ENCODE results near the gene FLT3. TPM values are rescaled to one million over a fixed set of nuclear protein-coding genes. Genes with fewer than 3 reads are reported as not detected.

FLT3 gene
- total and polyA plus RNA-seq, 10 of the 15 experiments (the other 5 are each of a cell fraction or from before 2014, with no cell fraction given) = 0.04 to 0.19 (median 0.11) TPM; not detected in 1

GRCh38 chr13:27997904-27998522 is 102.4 kb downstream of the FLT3 start:
- in situ Hi-C loops (cut with MboI) = no loop called here
- no peak overlapping the region for H3K9ac ChIP-seq (ENCODE audit: control insufficient read depth, insufficient read depth, low read length)
- no TSS peak for BruUV-seq (replicated peaks)
- H3K9me3 ChIP-seq (replicated peaks; ENCODE audit: control insufficient read depth, insufficient read depth, low read length) = no peaks in the 10 kb centered on the region
- no peaks in the 10 kb centered on the region for H3K36me3 ChIP-seq (ENCODE audit: control insufficient read depth in 2 of 2, insufficient read depth in 2 of 2, low read length in 1 of 2)
- H4K20me1 ChIP-seq (ENCODE audit: control insufficient read depth, insufficient read depth) = no peaks in the 10 kb centered on the region
- no peak overlapping the region for H3K4me2 ChIP-seq (ENCODE audit: control insufficient read depth, insufficient read depth)
- DNase-seq (ENCODE audit: low read depth, low spot score) = no peak
- H3K4me1 ChIP-seq (ENCODE audit: control insufficient read depth, insufficient read depth, low read length) = no peaks in the 10 kb centered on the region
- 88% methylated on average over 7 of the region's 7 CpGs for WGBS (ENCODE audit: insufficient coverage, insufficient replicate concordance, low lambda C conversion rate, missing lambda C conversion rate)
- intact Hi-C loops (cut with micrococcal nuclease; ENCODE audit: unreplicated experiment) = no loop called here
- peak; percentile 92 for ATAC-seq
- CTCF ChIA-PET = interaction anchor here (0.6 to 1.8 kb wide), 9 partner anchors 13 to 789 kb away, joined by 3 to 10 read pairs (median 3); no protein-coding TSS in a partner anchor
- H2AFZ ChIP-seq (ENCODE audit: control insufficient read depth, low read depth, low read length) = no peak overlapping the region
- RAD21 ChIA-PET (ENCODE audit: unreplicated experiment) = interaction anchor here (0.9 to 1.1 kb wide), 3 partner anchors 14 to 167 kb away, joined by 3 to 4 read pairs (median 4); no protein-coding TSS in a partner anchor
- no peak overlapping the region for H3K4me3 ChIP-seq
- no peaks in the 10 kb centered on the region for H3K27me3 ChIP-seq (replicated peaks in 1 of 2; ENCODE audit: control insufficient read depth in 2 of 2, insufficient read depth in 2 of 2, low read length in 1 of 2)
- POLR2A ChIA-PET = no interaction called here
- no peak overlapping the region for H3K27ac ChIP-seq (ENCODE audit: control insufficient read depth, insufficient read depth)
- SMC1A ChIA-PET (ENCODE audit: uncharacterized antibody, unreplicated experiment) = interaction anchor here (0.8 to 3.0 kb wide), 8 partner anchors 13 to 636 kb away, joined by 3 to 15 read pairs (median 4); no protein-coding TSS in a partner anchor
- FAIRE-seq = no peak
- H3K79me2 ChIP-seq (ENCODE audit: control insufficient read depth, insufficient read depth, low read length) = no peaks in the 10 kb centered on the region
- TF ChIP-seq LARP7 (IDR thresholded peaks at IDR 0.05) (no peak), BACH1 (IDR thresholded peaks at IDR 0.05; ENCODE audit: borderline replicate concordance) (no peak), NFYB (IDR thresholded peaks at IDR 0.05; ENCODE audit: insufficient read depth, low read depth, low read length) (no peak), SKIL (IDR thresholded peaks at IDR 0.05; ENCODE audit: low read depth, poor library complexity, severe bottlenecking) (no peak), ZBTB4 (CRISPR knock-in tag; IDR thresholded peaks at IDR 0.05) (no peak), SMARCA5 (IDR thresholded peaks at IDR 0.05) (0 out of 2 replicates have a peak, but pooled peaks have one; percentile 47), POLR2AphosphoS2 (IDR thresholded peaks at IDR 0.05; ENCODE audit: low read depth, low read length) (no peak), SMC3 (IDR thresholded peaks at IDR 0.05; ENCODE audit: borderline replicate concordance, low read length) (peak; percentile 38; the same call in 1 of the 2 replicates), YY1 (IDR thresholded peaks at IDR 0.05; ENCODE audit: low read depth, low read length) (no peak), ZBTB33 (IDR thresholded peaks at IDR 0.05) (peak; percentile 40; the same call in 1 of the 2 replicates), CHD2 (IDR thresholded peaks at IDR 0.05; ENCODE audit: borderline replicate concordance, low read depth, low read length) (no peak), YBX1 (IDR thresholded peaks at IDR 0.05) (no peak), ESRRA (IDR thresholded peaks at IDR 0.05; ENCODE audit: low read length) (no peak)
- TF ChIP-seq, protein P1, sequence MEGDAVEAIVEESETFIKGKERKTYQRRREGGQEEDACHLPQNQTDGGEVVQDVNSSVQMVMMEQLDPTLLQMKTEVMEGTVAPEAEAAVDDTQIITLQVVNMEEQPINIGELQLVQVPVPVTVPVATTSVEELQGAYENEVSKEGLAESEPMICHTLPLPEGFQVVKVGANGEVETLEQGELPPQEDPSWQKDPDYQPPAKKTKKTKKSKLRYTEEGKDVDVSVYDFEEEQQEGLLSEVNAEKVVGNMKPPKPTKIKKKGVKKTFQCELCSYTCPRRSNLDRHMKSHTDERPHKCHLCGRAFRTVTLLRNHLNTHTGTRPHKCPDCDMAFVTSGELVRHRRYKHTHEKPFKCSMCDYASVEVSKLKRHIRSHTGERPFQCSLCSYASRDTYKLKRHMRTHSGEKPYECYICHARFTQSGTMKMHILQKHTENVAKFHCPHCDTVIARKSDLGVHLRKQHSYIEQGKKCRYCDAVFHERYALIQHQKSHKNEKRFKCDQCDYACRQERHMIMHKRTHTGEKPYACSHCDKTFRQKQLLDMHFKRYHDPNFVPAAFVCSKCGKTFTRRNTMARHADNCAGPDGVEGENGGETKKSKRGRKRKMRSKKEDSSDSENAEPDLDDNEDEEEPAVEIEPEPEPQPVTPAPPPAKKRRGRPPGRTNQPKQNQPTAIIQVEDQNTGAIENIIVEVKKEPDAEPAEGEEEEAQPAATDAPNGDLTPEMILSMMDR (IDR thresholded peaks at IDR 0.05 in 2 of 3, conservative IDR thresholded peaks at IDR 0.05 in 1 of 3; ENCODE audit: control insufficient read depth in 2 of 3, extremely low read depth in 1 of 3, insufficient read depth in 1 of 3, low read depth in 3 of 3, low read length in 3 of 3) = peak; percentile 49 to 60 (median 53); a peak in 5 of 6 replicates
